ENCODE results near the gene STK33.
"Not testable (repeated sequence)": the region's sequence is repeated elsewhere in the genome, so short reads cannot be mapped to it uniquely, and the experiment has no call there.

Gene STK33

GRCh38 chr11:8543278-8543677 is 50.8 kb downstream of the STK33 start:
- DNase-seq (ENCODE audit: low read depth): no peak

- no peak for DNase-seq (ENCODE audit: low read depth)
Observed at GRCh38 chr11:8541448-8541847, 52.6 kb downstream of the STK33 start.

GRCh38 chr11:8533332-8533731 is 60.7 kb downstream of the STK33 start:
- no peak for DNase-seq (ENCODE audit: low read depth)

- no peak for DNase-seq (ENCODE audit: low read depth)
Observed at GRCh38 chr11:8532475-8532874, 61.6 kb downstream of the STK33 start.

GRCh38 chr11:8531982-8532381 is 62.0 kb downstream of the STK33 start:
- no peak for DNase-seq (ENCODE audit: low read depth)

- DNase-seq (ENCODE audit: low read depth): no peak
Observed at GRCh38 chr11:8531312-8531711, 62.7 kb downstream of the STK33 start.

- DNase-seq (ENCODE audit: low read depth): no peak
Observed at GRCh38 chr11:8527939-8528338, 66.1 kb downstream of the STK33 start.

- no peak for DNase-seq (ENCODE audit: low read depth)
Observed at GRCh38 chr11:8523396-8523795, 70.6 kb downstream of the STK33 start.

- no peak for DNase-seq (ENCODE audit: low read depth)
Observed at GRCh38 chr11:8512547-8512946, 81.5 kb downstream of the STK33 start.

GRCh38 chr11:8503910-8504364 is 90.1 kb downstream of the STK33 start:
- no peak for DNase-seq (ENCODE audit: low read depth)

GRCh38 chr11:8501836-8502235 is 92.2 kb downstream of the STK33 start:
- DNase-seq (ENCODE audit: low read depth): no peak

- DNase-seq (ENCODE audit: low read depth): no peak
Observed at GRCh38 chr11:8488395-8488794, 105.6 kb downstream of the STK33 start.

- no peak for DNase-seq (ENCODE audit: low read depth)
Observed at GRCh38 chr11:8487261-8487660, 106.8 kb downstream of the STK33 start.

- DNase-seq (ENCODE audit: low read depth): no peak
Observed at GRCh38 chr11:8484251-8484650, 109.8 kb downstream of the STK33 start.

- DNase-seq (ENCODE audit: low read depth): no peak
Observed at GRCh38 chr11:8480858-8481257, 113.2 kb downstream of the STK33 start.

GRCh38 chr11:8477680-8478079 is 116.3 kb downstream of the STK33 start:
- no peak for DNase-seq (ENCODE audit: low read depth)

- DNase-seq (ENCODE audit: low read depth): no peak
Observed at GRCh38 chr11:8477151-8477550, 116.9 kb downstream of the STK33 start.

GRCh38 chr11:8467806-8468205 is 126.2 kb downstream of the STK33 start:
- DNase-seq (ENCODE audit: low read depth): not testable (repeated sequence)

GRCh38 chr11:8467356-8467755 is 126.7 kb downstream of the STK33 start:
- DNase-seq (ENCODE audit: low read depth): not testable (repeated sequence)

- DNase-seq (ENCODE audit: low read depth): not testable (repeated sequence)
Observed at GRCh38 chr11:8466884-8467283, 127.1 kb downstream of the STK33 start.

GRCh38 chr11:8459711-8460399 is 134.2 kb downstream of the STK33 start:
- no peak for DNase-seq (ENCODE audit: low read depth)

GRCh38 chr11:8442301-8442700 is 151.7 kb downstream of the STK33 start:
- no peak for DNase-seq (ENCODE audit: low read depth)

- DNase-seq (ENCODE audit: low read depth): no peak
Observed at GRCh38 chr11:8440649-8441048, 153.4 kb downstream of the STK33 start.

- DNase-seq (ENCODE audit: low read depth): no peak
Observed at GRCh38 chr11:8429483-8429882, 164.5 kb downstream of the STK33 start.

Measured in T-helper 22 cell (primary cell).